ENCODE results near the gene SLCO1A2.
"Not testable (repeated sequence)": the region's sequence is repeated elsewhere in the genome, so short reads cannot be mapped to it uniquely, and the experiment has no call there.

SLCO1A2 gene, protein sequence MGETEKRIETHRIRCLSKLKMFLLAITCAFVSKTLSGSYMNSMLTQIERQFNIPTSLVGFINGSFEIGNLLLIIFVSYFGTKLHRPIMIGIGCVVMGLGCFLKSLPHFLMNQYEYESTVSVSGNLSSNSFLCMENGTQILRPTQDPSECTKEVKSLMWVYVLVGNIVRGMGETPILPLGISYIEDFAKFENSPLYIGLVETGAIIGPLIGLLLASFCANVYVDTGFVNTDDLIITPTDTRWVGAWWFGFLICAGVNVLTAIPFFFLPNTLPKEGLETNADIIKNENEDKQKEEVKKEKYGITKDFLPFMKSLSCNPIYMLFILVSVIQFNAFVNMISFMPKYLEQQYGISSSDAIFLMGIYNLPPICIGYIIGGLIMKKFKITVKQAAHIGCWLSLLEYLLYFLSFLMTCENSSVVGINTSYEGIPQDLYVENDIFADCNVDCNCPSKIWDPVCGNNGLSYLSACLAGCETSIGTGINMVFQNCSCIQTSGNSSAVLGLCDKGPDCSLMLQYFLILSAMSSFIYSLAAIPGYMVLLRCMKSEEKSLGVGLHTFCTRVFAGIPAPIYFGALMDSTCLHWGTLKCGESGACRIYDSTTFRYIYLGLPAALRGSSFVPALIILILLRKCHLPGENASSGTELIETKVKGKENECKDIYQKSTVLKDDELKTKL

DNA sequence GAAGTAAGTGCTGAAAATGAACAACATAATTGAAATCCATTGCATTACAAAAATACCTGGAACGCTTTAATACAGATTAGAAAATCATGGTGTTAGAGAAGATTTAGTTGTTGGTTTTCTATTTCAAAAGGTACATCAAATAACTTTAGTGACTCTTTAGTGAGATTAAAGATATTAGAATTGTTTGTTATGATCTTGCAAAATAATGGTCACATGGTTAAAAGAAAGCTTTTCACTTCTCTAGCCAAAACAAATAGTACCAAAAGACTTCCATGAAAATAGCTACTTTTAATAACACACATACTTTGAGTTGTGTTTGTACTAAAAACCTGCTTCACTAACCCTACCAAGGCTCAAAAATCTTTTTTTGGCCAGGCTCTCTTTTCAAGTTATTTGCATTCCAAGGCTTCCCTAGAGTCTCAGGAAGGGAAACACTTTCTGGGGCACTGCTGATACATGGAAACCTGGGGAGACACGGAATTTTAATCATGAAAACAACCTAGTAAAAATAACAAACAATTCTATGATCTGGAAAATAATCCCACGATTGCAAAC lies at the start of gene SLCO1A2:
TSS of gene SLCO1A2 (minus strand) at position 147 of the 555 bp plus-strand sequence. CDS start 270 bp downstream, outside the sequence.
- DNase-seq = no peak

DNA sequence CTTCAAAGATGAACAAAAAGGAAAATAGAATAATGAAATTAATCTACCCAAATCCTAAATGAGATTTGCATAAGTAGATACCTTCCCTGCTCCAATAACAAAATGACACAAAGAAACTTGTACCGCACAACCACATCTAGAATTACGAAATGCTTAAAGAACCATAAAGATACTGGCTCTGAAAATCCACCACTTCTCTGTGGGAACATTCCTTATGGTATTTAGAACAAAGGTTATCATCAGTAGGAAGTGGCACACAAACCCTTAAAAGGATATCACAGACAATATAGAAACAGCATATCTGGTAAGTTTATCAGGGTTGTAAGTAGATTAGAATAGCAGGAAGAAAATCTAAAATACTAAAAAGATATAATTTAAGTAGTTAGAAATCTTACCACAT lies 49.5 kb upstream of the SLCO1A2 start:
- DNase-seq = no peak

DNA sequence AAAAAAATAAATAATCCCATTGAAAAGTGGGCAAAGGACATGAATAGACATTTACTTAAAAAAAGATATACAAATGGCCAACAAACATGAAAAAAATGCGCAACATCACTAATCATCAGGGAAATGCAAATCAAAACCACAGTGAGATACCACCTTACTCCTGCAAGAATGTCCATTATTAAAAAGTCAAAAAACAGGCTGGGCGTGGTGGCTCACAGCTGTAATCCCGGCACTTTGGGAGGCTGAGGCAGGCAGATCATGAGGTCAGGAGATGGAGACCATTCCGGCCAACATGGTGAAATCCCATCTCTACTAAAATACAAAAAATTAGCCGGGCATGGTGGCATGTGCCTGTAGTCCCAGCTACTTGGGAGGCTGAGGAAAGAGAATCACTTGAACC lies 46.6 kb upstream of the SLCO1A2 start:
- DNase-seq = not testable (repeated sequence)

DNA sequence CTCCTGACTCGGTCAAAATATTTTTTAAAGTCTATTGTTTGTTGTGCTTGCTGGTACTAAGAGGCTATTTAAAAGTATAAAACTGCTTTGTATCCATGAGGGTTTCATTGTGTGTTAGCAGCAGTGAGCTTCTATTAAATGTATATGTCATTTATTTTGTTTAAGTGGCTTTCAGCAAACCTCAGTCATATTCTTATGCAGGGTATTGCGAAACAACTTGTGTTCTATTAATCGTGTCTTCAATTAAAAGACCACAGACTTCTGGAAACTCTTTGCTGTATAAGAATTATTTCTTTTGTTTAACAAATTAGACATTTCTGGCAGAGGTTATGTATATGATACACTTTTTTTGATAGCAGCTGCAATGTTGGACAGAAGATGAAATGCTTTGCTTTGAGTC lies 44.5 kb upstream of the SLCO1A2 start:
- no peak for DNase-seq

DNA sequence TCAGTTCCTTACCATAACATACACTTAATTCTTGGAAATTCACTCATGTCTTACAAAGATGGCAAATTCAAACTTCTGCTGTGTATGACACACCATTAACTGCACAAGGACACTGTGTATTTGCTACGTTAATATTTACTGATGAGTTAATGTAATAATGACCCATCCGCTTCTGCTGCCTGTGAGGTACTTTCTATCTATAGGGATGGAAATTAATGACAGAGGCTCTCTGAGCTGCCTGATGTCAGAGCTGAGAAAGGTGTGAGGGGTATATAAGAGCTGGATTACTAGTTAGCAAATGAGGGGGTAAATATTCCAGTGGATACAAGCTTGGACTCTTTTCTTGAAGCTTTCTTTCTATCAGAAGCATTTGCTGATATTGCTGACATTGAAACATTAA lies 37.9 kb upstream of the SLCO1A2 start, which contains the start of gene IAPP:
TSS of gene IAPP (plus strand) at position 301 of the 400 bp plus-strand sequence. CDS start 450 bp downstream, outside the sequence.
- no peak for DNase-seq

DNA sequence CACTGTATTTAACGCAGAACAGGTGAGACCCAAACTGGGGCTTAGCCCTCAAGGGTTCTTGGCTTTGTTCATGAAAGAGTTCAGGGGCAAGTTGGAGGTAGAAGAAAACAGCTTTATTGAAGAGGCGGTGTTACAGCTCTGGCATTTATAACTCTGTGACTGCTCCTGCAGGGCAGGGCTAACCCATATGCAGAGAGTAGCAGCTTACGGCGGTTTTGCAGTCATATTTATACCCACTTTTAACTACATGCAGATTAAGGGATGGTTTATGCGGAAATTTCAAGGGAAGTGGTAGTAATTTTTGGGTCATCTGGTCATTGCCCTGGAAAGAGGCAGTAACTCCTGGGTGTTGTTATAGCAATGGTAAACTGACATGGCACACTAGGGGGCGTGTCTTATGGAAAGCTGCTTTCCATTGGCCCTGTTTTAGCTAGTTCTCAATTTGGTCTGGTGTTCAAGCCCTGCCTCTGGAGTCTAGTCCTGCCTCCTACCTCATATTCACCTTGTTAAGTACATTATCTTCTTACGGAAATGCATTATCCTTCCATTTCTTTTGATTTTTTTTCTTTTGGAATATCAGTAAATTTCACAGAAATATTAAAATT lies 36.2 kb upstream of the SLCO1A2 start:
- DNase-seq = no peak

DNA sequence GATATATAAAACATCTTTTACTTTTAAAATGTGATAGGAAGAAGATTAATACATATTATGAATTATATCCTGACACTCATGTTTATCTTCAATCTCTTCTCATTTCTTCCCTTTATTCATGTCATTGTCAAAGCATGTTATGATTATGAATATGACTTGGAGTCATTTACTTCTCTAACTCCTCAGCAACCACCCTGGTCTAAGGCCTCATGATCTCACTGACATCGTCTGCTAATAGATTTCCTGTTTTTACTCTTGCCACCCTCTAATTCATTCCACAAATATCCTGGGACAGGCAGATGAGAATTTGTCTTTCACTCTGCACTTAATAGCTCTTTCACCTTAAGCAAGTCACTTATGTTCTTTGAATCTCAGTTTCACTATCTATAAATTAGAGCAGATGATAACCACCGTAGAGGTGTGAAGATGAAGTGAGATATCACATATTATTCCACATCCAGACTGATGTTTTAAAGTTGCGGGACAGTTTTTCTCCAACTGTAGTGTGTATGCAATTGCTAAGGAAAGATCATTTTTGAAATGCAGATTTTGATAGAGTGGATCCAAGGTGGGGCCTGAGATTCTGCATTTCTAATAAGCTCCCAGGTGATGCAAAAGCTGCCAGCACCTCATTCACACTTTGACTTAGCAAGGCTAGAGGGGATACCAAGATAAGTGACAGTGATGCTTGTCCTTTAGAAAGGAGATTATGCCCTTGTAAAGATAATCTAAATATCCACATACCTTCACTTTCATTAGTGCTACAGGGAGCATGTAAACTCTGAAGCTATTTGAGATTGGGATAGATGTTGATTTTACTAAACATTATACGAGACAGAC lies 34.6 kb upstream of the SLCO1A2 start:
- DNase-seq = no peak

DNA sequence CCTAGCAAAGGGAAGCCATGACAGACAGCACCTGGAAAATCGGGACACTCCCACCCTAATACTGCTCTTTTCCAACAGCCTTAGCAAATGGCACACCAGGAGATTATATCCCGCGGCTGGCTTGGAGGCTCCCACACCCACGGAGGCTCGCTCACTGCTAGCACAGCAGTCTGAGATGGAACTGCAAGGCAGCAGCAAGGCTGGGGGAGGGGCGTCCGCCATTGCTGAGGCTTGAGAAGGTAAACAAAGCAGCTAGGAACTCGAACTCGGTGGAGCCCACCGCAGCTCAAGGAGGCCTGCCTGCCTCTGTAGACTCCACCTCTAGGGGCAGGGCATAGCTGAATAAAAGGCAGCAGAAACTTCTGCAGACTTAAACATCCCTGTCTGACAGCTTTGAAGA lies 25.9 kb upstream of the SLCO1A2 start:
- not testable (repeated sequence) for DNase-seq

DNA sequence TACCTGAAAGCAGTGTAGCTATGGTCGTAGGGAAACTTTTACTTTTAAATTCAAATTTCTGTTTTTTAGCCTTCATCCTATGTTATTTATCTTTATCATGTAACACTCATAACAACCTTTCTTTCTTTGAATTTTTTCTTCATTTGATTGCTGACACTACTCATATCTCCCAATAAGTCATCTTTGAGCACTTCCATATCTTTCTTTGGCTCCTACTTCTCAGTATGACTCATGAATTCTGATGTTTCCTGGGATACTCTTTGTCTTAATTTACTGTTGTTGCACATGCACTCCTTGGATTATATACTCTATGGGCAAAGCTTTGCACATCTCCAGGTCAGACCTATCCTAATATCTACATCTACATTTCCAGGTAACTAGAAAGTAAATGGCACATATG lies 19.9 kb upstream of the SLCO1A2 start:
- DNase-seq = no peak

DNA sequence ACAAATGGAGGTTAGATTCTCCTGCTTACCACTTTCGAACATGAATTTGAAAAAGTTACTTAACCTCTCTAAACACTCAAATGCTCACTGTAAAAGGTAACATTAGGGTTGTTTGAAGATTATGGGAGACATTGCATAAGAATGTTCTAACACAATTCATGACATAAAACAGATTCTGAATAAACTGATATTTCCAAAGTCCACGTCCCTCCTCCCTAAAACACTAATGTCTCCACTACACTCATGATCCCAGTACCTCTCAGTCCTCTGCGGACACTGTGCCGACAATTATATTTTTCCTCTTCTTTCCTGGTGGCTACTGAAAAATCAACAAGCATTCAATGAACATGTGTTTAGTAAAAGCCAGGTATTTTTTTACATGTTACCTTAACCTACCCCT lies 19.2 kb upstream of the SLCO1A2 start:
- no peak for DNase-seq

DNA sequence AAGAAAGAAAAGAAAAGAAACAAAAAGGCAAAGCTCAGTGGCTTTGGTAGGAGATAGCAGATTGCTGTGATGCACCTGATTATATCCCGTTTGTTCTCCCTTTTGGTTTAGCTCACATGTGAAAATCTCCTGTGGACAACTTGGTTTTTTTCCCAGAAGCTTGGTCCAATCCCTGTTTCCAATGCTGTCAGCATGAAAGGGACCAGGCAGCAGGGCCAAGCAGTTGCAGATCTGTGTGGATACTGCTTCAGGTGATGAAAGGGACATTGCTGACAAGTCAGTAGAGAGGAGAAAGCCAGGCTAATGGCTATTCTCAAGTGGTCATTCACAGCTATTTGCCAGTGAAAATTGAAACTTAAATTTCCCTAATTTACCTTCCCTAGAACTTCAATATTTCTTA lies 18.8 kb upstream of the SLCO1A2 start:
- no peak for DNase-seq

DNA sequence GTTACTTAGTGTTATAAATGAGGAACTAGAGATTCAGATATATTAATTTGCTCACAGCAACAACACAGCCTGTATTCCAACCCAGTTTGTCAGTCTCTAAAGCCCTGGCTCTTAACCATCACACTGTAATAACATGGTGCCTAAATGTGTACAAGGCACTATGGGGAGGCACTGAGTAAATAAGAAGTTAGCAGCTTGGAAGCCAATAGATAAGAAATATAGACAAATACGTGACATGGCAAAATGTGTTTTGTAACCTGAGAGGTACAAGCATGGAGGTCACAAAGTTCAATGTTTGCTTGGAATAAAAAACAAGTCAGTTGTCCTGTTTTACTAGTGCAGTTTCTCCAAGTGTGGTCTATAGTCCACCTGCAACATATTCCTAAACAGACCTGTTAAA lies 16.3 kb upstream of the SLCO1A2 start:
- DNase-seq = no peak

DNA sequence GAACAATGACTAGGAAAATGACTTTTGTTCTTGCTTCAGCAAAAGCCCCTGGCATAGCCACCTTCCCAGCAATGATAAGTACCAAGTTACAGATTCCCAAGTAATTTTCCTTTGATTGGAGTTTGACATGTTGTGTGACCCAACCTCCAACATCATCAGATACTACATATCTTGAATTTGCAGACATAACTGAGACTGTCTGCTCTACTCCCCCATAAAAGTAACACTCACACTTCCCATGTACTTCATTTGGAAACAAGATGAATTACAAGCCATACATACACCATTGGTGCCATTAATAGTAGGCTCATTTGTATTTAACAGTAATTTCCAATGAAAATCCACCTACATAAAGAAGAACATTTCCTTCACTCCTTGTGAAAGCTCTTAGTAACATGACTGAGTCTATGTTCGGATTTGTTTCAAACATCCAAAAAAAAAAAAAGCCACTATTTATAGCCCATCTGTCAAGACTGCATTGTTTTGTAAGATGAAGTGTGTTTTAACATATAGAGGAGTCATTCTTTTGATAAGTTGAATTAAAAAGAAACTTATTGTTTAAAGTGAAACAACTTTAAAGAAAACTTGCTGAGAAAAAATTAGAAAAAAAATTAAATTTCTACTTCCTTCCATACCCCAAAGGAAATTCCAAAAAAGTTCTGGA lies 12.0 kb upstream of the SLCO1A2 start:
- no peak for DNase-seq

DNA sequence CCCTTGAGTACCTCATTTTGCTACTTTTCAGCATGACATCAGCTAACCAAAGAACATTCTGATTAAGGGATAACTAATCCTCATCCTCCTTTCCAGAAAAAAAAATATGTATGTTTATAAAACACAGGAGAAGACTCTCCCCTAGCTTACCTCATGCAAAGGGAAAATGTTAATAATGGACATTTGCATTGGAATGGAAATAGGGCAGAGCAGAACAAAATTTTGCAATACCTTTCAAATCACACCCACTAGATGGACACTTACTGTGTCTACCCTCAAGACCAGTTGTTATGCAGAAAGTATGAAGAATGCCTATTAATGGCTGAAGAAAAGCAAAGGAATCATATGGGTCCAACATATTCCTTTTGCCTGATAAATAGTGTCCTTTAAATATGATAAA lies 8.9 kb upstream of the SLCO1A2 start:
- no peak for DNase-seq

DNA sequence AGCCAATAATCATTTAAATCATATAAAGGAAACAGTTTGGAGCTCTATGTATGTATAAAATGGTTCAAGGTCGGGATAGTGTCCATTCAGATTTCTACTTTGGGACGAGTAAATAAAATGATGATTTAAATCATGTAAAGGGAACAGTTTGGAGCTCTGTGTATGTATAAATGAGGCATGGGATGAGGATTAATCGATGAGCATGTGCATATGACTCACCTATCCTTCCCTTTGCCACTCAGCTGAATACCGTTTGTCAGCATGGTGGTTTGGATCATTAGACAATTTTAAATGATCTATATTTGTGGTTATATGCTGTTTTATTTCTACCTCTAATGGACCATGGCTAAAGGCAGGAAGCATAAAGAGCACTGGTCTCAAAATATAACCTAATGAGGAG lies 7.1 kb upstream of the SLCO1A2 start:
- no peak for DNase-seq

DNA sequence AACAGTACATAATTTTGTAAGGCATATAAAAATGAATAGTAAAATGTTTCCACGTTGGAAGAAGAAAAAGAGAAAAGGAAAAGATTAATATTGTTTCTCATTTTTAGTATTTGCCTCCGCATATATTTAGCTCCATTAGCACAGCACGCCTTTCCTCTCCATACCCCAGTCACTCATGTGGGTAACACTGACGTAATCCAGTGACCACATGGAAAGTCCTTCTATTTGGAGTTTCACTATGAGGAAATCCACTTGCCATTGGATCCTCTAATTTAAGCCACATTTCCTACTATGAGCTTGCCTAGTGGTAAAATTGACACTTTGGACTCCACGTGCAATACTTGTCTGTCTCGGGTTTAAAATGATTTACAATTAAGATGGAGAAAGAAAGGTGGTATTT lies 5.7 kb upstream of the SLCO1A2 start:
- DNase-seq = no peak

DNA sequence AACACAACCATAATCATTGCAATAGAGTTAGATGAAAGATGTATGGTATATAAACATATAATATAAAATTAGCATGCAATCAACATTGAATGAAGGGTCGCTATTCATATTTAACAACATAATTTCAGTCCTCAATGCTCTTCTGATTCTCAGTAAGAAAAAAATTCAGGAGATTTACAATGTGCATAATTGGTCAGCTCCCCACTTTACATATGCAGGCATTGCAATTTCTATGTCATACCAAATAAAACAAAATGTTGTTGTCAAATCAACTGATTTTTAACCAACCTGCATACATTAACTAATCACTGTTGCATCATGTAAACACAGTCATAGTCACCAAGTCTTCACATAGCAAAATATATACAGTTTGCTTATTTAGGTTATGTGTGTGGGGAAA lies 5.2 kb upstream of the SLCO1A2 start:
- DNase-seq = no peak

DNA sequence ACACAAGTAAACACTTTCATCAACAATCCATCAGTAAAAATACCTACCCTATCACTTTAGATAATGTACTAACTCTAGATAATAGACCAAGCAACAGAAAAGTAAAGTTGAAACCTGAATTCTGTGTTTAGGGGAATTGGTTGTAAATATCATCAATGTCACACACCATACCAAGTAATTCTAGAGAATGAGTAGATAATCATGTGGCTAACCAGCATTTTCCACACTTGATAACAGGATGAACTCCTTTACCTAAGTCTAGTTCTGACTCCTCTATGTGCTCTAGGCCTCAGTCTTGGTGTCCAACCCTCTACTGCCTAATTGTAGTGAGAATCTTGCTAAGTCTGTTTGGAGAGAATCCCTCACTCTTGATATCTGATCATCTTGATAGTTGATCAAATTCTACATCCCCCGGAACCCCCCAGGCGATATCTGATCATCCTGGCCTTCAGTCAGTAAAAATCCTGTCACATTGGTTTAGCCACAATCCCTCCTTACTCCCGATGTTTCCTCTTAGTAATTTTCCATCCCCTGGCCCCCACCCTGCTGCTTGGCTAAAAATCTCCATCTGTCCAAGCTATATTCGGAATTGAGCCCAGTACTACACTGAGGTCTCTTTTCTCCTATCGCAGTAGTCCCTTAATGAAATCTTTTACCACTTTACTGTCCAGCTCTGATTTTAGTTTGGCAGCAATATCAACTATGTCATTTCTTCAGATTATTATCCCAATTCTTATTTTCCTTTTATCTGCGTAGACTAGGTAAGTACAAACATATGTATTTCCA lies 3.4 kb upstream of the SLCO1A2 start:
- no peak for DNase-seq

DNA sequence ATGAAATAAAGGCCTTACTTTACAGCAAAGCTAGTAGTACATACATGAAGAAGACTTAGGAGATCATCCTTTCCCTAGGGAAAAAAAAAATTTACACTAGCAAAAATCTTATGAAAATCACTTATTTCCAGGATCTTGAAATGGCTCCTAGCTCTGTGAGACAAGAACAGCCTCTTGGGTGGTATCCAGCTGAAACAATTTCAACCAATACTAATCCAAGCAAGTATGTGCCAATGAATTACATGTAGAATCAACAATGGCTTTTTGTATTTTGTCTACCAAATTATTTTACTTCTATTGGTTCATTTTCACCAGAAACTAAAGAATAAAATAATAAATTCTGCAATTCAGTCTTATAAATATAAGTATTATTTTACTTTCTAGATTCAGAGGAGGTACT lies 2.7 kb upstream of the SLCO1A2 start:
- no peak for DNase-seq

DNA sequence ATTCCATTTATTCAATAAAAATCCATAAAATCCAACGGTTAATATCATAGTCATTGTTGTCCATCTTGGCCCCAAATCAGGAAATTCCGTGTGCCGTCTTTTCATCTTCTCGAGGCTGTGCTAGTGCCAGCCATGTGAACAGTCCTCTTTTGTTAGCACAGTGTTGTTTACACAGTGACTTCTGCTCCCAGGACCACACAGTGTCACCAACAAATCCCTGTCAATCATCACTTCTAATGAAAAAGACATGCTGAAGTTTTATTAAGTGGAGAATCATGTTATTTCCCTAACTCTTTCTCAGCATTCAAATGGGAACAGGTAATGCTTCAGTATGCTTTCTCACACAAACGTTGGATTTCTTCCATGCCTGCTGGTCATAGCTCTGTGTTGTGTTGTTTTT lies 1.9 kb upstream of the SLCO1A2 start:
- DNase-seq = no peak

DNA sequence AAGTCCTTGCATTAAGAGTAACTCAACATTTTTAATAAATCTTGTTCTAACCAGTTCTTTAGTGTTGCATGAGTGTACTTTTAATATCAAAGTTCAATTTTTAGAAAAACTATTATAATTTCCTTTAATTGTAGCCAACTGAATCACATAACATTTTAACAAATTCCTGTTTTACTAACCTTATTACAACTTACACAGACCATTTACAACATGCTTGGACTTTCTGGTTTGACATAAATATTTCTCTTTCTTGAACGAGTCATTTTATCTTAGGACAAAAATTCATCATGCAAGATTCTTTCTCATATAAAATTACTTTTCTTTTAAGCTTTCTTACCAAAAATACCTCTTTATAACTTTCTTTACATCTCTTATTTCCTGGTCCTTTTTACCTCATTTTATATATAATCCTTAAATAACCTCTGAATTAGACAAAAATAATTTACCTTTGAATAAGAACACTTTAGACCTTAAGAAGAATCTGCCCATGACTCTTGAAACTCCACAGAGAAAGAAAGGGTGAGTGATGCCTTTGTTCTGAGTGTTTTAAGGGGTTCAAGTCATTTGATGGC lies 3.9 kb downstream of the SLCO1A2 start:
- DNase-seq = no peak

Data from stimulated activated naive CD4-positive, alpha-beta T cell (primary cell).